Activated CD8-positive, alpha-beta memory T cell treated with anti-CD3 and anti-CD28 coated beads, Interleukin-2, amount 10 ng/mL, durations not matched to agents 7 days and 5 days (primary cell): ENCODE results near the gene C4orf51. TPM values are rescaled to one million over a fixed set of nuclear protein-coding genes. Genes with fewer than 3 reads are reported as not detected.
A peak's percentile ranks its signal among the peaks of the same experiment; 100 is the strongest.
"Not testable (repeated sequence)": the region's sequence is repeated elsewhere in the genome, so short reads cannot be mapped to it uniquely, and the experiment has no call there.

Experiments
- ATAC-seq: fragments of 150-1000 bp; cut with Tn5 transposase; one replicate; pipeline ENCODE4 v1.10.0; 2021; ENCODE audit warnings: moderate library complexity
- CTCF ChIA-PET: fragments of 350-600 bp; sonication (Branson Sonifier 250); formaldehyde crosslinking; loops from one replicate; lab custom pipeline; 2021; ENCODE audit warnings: antibody characterized with exemption; lab: Charles Lee
- DNase-seq: peaks from one replicate; pipeline ENCODE4 v3.0.0-alpha.2; 2020
- H3K27ac Mint-ChIP-seq: one replicate; pipeline ENCODE4 v1.8.0; 2021; ENCODE audit warnings: mild to moderate bottlenecking, mixed read lengths
- H3K27me3 Mint-ChIP-seq: one replicate; pipeline ENCODE4 v1.8.0; 2021; ENCODE audit warnings: mixed read lengths
- H3K36me3 Mint-ChIP-seq: one replicate; pipeline ENCODE4 v1.8.0; 2021; ENCODE audit warnings: mild to moderate bottlenecking, mixed read lengths
- H3K4me1 Mint-ChIP-seq: one replicate; pipeline ENCODE4 v1.8.0; 2021; ENCODE audit warnings: mixed read lengths
- H3K4me3 Mint-ChIP-seq: one replicate; pipeline ENCODE4 v1.8.0; 2021; ENCODE audit warnings: mild to moderate bottlenecking, moderate library complexity, mixed read lengths
- H3K9me3 Mint-ChIP-seq: one replicate; pipeline ENCODE4 v1.8.0; 2022; ENCODE audit warnings: low read depth, mixed read lengths
- total RNA-seq, 2 experiments: library from RNA; stranded (reverse); gene quantifications; one replicate each; pipeline ENCODE4 v1.2.3, GENCODE V29; 2021

C4orf51 gene
- total RNA-seq, 2 experiments from 2014 or later: not detected

DNA sequence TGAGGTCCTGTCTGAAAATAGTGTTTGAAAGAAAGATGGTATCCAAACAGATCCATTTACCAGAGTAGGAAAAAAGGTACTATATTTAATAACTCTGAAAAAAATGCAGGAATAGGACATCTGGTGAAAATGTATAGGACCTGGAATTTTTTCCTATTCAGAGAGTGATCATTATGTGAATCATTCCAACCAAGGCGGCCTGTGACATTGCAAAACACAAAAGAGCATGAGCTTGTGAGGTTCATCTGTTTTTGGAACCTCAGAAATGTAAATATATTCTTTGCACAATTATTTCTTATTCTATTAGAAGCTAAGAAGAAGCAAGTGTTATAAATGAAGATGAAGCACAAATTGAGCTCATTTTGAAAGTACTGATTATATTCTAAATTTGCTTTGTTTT is 2.0 kb downstream of the C4orf51 start:
- Mint-ChIP-seq H3K4me1 (no peaks in the 10 kb centered on the region), H3K27me3 (peaks cover 17% of the 10 kb centered on the region), H3K9me3 (peaks cover 4% of the 10 kb centered on the region), H3K36me3 (no peaks in the 10 kb centered on the region), H3K4me3 (no peak overlapping the region), H3K27ac (no peak overlapping the region)
- CTCF ChIA-PET: no interaction called here
- no peak for DNase-seq
- ATAC-seq: no peak

DNA sequence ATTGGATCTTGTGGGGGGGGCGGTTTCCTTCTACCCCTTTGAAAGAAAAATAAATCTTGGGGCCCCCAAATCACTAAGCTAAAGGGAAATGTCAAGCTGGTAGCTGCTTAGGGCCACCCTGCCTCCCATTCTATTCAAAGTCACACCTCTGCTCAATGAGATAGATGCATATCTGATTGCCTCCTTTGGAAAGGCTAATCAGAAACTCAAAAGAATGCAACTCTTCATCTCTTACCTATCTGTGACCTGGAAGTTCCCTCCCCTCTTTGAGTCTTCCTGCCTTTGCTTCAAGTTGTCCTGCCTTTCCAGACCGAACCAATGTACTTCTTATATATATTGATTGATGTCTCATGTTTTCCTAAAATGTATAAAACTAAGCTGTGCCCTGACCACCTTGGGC is 7.0 kb downstream of the C4orf51 start:
- DNase-seq (no peak), ATAC-seq (no peak)
- Mint-ChIP-seq H3K4me3 (no peak overlapping the region), H3K4me1 (no peaks in the 10 kb centered on the region), H3K9me3 (peaks cover 3% of the 10 kb centered on the region), H3K27me3 (peaks cover 4% of the 10 kb centered on the region), H3K36me3 (no peaks in the 10 kb centered on the region), H3K27ac (no peak overlapping the region)
- CTCF ChIA-PET: no interaction called here

DNA sequence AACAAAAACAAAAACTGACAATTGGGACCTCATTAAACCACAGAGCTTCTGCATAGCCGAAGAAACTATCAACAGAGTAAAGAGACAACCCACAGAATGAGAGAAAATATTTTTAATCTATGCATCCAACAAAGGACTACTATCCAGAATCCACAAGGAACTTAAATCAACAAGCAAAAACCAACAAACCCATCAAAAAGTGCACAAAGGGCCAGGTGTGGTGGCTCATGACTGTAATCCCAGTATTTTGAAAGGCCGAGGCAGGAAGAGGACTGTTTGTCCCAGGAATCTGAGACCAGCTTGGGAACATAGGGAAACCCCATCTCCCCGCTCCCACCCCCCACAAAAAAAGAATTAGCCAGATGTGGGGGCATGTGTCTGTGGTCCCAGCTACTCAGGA is 10.7 kb downstream of the C4orf51 start:
- no peaks in the 10 kb centered on the region for H3K4me1 Mint-ChIP-seq
- H3K27ac Mint-ChIP-seq: no peak overlapping the region
- peaks cover 2% of the 10 kb centered on the region for H3K36me3 Mint-ChIP-seq
- CTCF ChIA-PET: no interaction called here
- peaks cover 6% of the 10 kb centered on the region for H3K9me3 Mint-ChIP-seq
- H3K27me3 Mint-ChIP-seq: peaks cover 4% of the 10 kb centered on the region
- DNase-seq (no peak), ATAC-seq (no peak)
- H3K4me3 Mint-ChIP-seq: no peak overlapping the region

DNA sequence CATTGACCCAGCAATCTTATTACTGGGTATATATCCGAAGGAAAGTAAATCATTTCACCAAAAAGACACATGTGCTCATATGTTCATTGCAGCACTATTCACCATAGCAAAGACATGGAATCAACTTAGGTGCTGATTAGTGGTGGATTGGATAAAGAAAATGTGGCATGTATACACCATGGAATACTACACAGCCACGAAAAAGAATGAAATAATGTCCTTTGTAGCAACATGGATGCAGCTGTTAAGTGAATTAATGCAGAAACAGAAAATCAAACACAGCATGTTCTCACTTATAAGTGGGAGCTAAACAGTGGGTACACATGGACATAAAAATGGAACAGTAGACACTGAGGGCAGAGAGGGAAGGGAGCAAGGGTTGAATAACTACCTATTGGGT is 11.5 kb downstream of the C4orf51 start:
- CTCF ChIA-PET, H3K9me3 Mint-ChIP-seq, H3K27ac Mint-ChIP-seq, DNase-seq, H3K27me3 Mint-ChIP-seq, H3K4me1 Mint-ChIP-seq, ATAC-seq, H3K36me3 Mint-ChIP-seq, H3K4me3 Mint-ChIP-seq: not testable (repeated sequence)

DNA sequence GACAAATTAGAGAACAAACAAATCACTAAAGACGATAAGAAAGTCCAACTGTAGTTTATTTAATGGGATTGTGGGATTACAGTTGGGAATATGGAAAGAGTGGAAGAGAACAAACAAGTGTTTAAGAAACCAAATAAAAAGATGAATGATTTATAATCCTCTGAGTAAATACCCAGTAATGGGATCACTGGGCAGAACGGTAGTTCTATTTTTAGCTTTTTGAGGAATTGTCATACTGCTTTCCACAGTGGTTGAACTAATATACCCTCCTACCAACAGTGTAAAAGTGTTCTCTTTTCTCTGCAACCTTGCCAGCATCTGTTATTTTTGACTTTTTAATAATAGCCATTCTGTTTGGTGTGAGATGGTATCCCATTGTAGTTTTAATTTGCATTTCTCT is 15.0 kb downstream of the C4orf51 start:
- CTCF ChIA-PET: interaction anchor here (0.8 kb wide), 1 partner anchor 10 kb away, joined by 3 read pairs; no protein-coding TSS in a partner anchor
- no peak overlapping the region for H3K4me3 Mint-ChIP-seq
- H3K4me1 Mint-ChIP-seq: no peaks in the 10 kb centered on the region
- H3K27me3 Mint-ChIP-seq: no peaks in the 10 kb centered on the region
- H3K36me3 Mint-ChIP-seq: peaks cover 2% of the 10 kb centered on the region
- ATAC-seq: no peak
- DNase-seq: no peak
- H3K27ac Mint-ChIP-seq: no peak overlapping the region
- peaks cover 4% of the 10 kb centered on the region for H3K9me3 Mint-ChIP-seq

DNA sequence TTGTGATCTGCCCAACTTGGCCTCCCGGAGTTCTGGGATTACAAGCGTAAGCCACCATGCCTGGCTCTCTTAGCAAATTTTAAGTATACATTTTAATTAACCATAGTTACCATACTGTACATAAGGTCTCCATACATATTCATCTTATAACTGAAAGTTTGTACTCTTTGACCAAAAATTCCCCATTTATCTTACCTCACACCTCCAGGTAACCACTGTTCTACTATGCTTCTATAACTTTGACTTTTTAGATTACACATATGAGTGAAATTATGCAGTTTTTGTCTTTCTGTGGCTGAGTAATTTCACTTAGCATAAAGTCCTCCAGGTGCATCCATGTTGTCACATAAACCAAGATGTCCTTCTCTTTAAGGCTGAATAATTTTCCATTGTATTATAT is 17.4 kb downstream of the C4orf51 start:
- DNase-seq (no peak), ATAC-seq (no peak)
- CTCF ChIA-PET: no interaction called here
- Mint-ChIP-seq H3K36me3 (peaks cover 2% of the 10 kb centered on the region), H3K4me1 (no peaks in the 10 kb centered on the region), H3K4me3 (no peak overlapping the region), H3K27ac (no peak overlapping the region), H3K27me3 (no peaks in the 10 kb centered on the region), H3K9me3 (peaks cover 3% of the 10 kb centered on the region)

DNA sequence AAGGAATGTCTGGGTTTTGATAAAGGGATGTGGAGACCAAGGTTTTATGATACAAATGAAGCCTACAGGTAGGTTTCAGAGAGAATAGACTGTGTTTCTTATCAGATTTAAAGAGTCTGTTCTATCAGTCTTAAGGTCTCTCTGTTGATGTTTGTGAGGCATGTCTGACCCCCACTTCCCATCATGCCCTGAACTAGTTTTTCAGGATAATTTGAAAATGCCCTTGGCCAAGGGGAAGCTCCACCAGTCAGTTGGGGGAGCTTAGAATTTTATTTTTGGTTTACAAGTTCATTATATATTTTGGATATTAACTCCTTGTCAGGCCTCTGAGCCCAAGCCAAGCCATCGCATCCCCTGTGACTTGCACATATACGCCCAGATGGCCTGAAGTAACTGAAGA is 18.6 kb downstream of the C4orf51 start:
- Mint-ChIP-seq H3K36me3 (peaks cover 2% of the 10 kb centered on the region), H3K4me1 (no peaks in the 10 kb centered on the region), H3K27ac (no peak overlapping the region), H3K4me3 (no peak overlapping the region), H3K9me3 (peaks cover 3% of the 10 kb centered on the region), H3K27me3 (peaks cover 2% of the 10 kb centered on the region)
- ATAC-seq (no peak), DNase-seq (no peak)
- CTCF ChIA-PET: no interaction called here

DNA sequence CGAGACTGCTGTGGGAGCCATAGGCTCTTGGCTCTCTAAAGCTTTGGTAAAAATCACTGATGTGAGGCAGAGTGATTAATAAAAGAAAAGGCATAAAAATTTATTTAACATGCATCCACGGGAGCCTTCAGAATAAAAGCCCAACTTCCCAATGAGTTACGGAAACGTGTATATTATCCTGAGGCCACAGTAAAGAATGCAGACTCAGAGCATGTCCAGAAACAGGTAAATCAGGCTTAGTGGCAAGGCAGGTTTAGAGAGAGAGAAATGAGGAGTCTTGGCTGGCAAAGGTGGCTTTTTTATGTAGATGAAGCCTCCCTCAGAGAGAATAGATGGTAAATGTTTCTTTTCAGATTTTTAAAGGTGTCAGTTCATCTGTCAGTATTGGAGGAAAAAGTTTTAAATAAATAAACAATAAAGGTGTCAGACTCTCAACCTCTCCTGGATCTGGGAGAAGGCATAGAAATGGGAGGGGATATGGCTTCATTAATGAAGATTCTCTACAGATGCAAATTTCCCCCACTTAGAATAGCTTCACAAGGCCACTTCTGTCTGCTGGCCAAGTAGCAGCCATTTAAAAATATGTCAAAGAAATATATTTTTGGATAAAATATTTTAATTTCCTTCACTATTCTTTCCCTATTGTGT is 24.0 kb downstream of the C4orf51 start:
- Mint-ChIP-seq H3K9me3 (no peaks in the 10 kb centered on the region), H3K4me1 (peaks cover 2% of the 10 kb centered on the region), H3K36me3 (no peaks in the 10 kb centered on the region), H3K27ac (no peak overlapping the region), H3K4me3 (no peak overlapping the region), H3K27me3 (peaks cover 2% of the 10 kb centered on the region)
- DNase-seq (no peak), ATAC-seq (no peak)
- CTCF ChIA-PET: no interaction called here

DNA sequence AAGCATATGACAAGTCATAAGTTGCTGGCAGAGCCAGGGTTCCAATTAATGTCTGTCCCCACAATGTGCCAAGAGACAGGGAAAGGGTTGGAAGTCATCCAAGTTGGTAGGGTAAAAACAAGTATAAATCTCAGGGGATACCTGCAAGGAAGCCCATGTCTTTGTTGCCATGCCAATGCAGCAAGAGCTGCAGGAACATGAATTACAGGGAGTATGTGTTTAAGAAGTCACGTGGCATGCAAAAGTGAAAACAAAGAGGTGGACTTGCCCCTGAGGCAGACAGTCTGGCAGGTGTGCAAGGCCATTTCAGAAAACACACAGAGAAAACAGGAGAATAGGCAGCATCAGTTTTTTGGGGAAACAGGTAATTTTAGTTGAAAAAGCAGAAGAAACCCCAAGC is 29.4 kb downstream of the C4orf51 start:
- H3K27me3 Mint-ChIP-seq: no peaks in the 10 kb centered on the region
- CTCF ChIA-PET: no interaction called here
- no peak overlapping the region for H3K27ac Mint-ChIP-seq
- H3K4me1 Mint-ChIP-seq: peaks cover 21% of the 10 kb centered on the region
- H3K36me3 Mint-ChIP-seq: peaks cover 13% of the 10 kb centered on the region
- no peak overlapping the region for H3K4me3 Mint-ChIP-seq
- ATAC-seq: no peak
- peaks cover 11% of the 10 kb centered on the region for H3K9me3 Mint-ChIP-seq
- DNase-seq: no peak

DNA sequence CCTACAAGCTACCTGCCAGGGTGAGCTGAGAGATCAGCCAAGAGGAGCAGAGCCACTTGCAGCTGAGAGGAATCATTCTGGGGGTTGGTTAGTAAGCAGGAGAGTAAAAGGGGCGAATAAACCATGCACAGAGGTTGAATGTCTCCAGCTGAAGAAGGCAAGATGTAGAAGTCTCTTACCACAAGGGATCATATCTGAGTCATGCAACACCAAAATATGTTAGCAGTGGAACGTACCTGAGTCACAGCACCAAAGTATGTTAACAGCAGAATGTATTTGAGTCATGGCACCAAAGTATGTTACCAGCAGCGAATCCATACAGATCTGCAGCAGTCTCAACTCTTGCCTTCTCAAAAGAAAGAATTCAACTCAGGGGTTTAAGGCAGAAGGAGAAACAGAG is 29.9 kb downstream of the C4orf51 start:
- Mint-ChIP-seq H3K9me3 (peaks cover 11% of the 10 kb centered on the region), H3K4me3 (no peak overlapping the region), H3K27me3 (no peaks in the 10 kb centered on the region), H3K4me1 (peaks cover 21% of the 10 kb centered on the region), H3K27ac (peak overlapping the region; percentile 50), H3K36me3 (peaks cover 13% of the 10 kb centered on the region)
- ATAC-seq (peak; percentile 90), DNase-seq (peak; percentile 46)
- CTCF ChIA-PET: no interaction called here

DNA sequence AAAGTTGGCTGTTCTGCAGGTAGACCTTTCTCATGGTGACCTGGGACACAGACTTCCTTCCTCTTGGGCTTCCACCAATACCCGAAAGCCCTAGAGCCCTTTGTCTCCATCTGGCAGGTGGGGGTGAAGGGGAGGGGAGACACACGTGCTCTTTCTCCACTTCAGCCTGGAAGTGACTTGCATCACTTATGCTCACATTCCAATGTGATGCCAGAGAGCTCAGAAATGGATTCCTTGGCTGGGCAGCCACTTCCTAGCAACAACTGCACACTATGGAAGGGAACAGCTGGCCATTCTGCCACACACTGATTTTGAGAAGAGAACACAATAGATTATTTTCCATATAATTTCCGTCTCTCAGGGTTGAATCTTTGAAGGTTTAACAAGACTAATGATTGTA is 36.3 kb downstream of the C4orf51 start:
- Mint-ChIP-seq H3K27me3 (peaks cover 18% of the 10 kb centered on the region), H3K27ac (no peak overlapping the region), H3K36me3 (peaks cover 7% of the 10 kb centered on the region), H3K4me3 (no peak overlapping the region), H3K9me3 (peaks cover 10% of the 10 kb centered on the region), H3K4me1 (peaks cover 20% of the 10 kb centered on the region)
- CTCF ChIA-PET: no interaction called here
- ATAC-seq (no peak), DNase-seq (no peak)

DNA sequence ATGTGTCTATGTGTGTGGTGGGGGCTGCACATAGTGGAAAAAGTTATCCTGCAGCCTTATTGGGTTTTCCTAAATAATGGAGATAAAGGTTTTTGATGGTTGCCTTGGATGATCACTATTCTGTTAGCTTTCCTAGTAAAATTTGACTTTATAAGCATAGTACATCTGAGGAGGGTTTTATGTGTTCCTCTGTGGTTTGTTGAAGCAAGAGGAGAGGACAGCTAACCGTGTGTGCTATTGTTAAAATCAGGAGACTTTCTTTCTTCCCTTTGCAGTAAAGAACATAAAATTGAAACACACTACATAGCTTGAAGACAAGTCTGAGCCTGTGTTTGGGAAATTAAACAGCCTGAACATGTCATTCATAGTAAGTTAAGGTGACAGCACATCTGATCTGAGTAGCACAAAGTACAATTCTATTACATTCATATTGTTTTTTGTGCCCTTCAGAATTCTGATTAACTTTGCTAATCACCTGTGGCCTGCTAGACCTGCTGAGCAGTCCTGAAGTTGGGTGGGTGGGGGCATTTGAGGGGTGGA is 36.8 kb downstream of the C4orf51 start:
- no peak for ATAC-seq
- CTCF ChIA-PET: no interaction called here
- DNase-seq: no peak

DNA sequence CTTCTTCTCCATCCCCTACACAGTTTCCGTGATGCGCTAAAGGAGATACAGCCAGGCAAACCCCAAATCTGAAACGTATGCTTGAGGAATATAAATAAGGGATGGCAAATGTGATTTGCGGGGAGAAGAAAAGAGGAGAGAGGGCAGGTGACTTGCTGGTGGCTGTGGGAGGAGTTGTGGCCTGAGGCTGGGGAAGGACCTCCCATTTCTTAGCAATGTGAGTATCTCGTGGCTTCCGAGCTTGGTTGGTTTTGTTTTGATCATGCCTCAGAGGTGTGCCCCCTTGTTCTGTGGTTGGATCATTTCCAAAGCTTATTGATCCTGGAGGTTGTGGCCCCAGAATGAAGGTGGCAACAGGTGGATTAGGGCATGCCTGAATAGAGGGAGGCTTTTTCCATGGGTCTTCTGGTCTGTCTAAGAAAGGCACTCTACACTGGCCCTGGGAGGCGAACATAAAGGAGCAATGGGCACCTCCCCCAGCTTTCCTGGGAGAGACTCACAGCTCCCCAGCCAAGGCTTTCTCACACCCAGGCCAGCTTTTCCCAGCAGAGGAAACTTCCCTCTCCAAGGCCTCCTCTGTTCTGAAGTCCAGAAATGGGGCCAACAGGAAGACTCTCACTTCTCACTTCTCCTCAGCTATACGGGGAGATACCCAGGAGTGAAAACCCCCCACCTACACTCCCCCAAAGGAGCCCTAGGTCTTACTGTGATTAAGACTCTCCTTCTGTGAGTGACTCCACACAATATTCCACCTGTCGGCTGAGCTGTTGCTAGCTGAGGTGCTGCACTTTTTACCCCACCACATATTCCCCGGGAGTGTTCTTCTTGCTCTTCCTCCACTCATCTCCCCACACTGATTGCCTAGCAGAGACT is 40.0 kb downstream of the C4orf51 start:
- Mint-ChIP-seq H3K27ac (no peak overlapping the region), H3K4me1 (peaks cover 16% of the 10 kb centered on the region), H3K9me3 (peaks cover 2% of the 10 kb centered on the region)

More for the DNA sequence above, 36.8 kb downstream of the C4orf51 start:
- Mint-ChIP-seq H3K4me3 (no peak overlapping the region), H3K9me3 (peaks cover 6% of the 10 kb centered on the region), H3K36me3 (peaks cover 4% of the 10 kb centered on the region), H3K27me3 (peaks cover 18% of the 10 kb centered on the region), H3K4me1 (peaks cover 18% of the 10 kb centered on the region), H3K27ac (no peak overlapping the region)

DNA sequence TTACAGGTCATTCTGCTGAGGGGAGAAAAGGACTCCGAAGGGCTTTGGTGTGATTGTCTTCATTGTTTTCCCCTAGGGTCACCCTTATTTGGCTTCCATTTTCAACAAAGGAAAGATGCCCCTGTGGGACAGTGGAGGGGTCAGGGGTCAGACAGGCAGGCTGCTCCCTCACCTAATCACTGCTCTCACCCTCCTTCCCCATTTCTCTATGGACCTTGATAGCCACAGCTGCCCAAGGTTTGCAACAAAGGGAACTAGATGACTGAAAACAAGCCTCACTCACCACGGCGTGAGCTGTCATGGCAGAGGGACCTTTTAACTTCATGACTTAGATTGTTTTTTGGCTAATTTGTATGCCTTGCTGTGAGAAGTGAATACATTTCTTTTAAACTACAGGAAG is 40.7 kb downstream of the C4orf51 start:
- ATAC-seq: no peak
- Mint-ChIP-seq H3K9me3 (peaks cover 2% of the 10 kb centered on the region), H3K36me3 (no peaks in the 10 kb centered on the region)

More for the DNA sequence above, 40.0 kb downstream of the C4orf51 start:
- Mint-ChIP-seq H3K27me3 (peaks cover 21% of the 10 kb centered on the region), H3K4me3 (no peak overlapping the region), H3K36me3 (no peaks in the 10 kb centered on the region)
- ATAC-seq (peak; percentile 87), DNase-seq (peak; percentile 72)
- CTCF ChIA-PET: no interaction called here

More for the DNA sequence above, 40.7 kb downstream of the C4orf51 start:
- no peak for DNase-seq
- Mint-ChIP-seq H3K27ac (no peak overlapping the region), H3K4me3 (no peak overlapping the region), H3K4me1 (peaks cover 16% of the 10 kb centered on the region), H3K27me3 (peaks cover 21% of the 10 kb centered on the region)
- CTCF ChIA-PET: no interaction called here
